Measurements from ENCODE around the gene SLC13A5. TPM values are rescaled to one million over a fixed set of nuclear protein-coding genes. Genes with fewer than 3 reads are reported as not detected.

SLC13A5 gene
- total RNA-seq, 4 donors from 2014 or later: 0.61 to 2.8 TPM; not detected in 2

DNA sequence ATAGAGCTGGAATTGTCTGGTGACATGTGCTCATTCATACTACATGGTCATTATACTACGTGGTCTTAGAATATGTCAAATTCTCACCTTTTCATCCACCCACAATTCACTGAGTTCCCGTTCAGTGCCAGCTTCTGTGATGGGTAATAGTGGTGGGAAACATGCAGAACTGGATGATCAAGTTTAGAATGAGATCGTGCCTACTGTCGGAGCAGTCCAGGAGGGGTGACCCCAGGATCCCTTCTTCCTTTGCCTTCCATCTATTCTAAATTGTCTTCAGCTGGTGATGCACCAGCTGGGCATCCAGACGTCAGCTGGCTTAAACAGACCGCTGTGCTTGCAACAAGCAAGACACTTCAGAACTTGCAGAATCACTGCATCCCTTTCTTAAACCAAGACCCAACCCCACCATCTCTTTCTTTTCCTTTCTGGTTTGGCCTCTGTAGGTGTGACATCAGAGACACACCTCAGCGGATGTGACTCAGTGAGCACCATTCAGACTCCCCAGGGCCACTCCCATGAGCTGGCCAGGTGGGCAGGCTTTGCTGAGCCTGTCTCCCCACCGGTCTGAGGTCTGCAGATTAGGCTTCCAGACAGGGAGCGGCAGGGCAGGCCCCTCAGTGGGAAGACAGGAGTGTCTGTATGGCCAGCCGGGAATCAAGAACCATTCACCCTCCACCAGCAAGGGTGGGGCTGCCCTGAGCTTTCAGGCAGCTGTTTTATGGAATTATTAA, 43.5 kb downstream of the SLC13A5 start:
- Histone ChIP-seq H3K36me3 (no peaks in the 10 kb centered on the region), H3K9me3 (no peaks in the 10 kb centered on the region), H3K27ac (no peak overlapping the region), H3K27me3 (no peaks in the 10 kb centered on the region), H3K4me1 (no peaks in the 10 kb centered on the region), H3K4me3 (no peak overlapping the region)
- TF ChIP-seq, protein P1, sequence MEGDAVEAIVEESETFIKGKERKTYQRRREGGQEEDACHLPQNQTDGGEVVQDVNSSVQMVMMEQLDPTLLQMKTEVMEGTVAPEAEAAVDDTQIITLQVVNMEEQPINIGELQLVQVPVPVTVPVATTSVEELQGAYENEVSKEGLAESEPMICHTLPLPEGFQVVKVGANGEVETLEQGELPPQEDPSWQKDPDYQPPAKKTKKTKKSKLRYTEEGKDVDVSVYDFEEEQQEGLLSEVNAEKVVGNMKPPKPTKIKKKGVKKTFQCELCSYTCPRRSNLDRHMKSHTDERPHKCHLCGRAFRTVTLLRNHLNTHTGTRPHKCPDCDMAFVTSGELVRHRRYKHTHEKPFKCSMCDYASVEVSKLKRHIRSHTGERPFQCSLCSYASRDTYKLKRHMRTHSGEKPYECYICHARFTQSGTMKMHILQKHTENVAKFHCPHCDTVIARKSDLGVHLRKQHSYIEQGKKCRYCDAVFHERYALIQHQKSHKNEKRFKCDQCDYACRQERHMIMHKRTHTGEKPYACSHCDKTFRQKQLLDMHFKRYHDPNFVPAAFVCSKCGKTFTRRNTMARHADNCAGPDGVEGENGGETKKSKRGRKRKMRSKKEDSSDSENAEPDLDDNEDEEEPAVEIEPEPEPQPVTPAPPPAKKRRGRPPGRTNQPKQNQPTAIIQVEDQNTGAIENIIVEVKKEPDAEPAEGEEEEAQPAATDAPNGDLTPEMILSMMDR (IDR thresholded peaks at IDR 0.05): no peak
- no peak for TF ChIP-seq POLR2A (IDR thresholded peaks at IDR 0.05)
- DNase-seq: no peak
- intact Hi-C loops (cut with DNase I; ENCODE audit: low total_unique reads): no loop called here

DNA sequence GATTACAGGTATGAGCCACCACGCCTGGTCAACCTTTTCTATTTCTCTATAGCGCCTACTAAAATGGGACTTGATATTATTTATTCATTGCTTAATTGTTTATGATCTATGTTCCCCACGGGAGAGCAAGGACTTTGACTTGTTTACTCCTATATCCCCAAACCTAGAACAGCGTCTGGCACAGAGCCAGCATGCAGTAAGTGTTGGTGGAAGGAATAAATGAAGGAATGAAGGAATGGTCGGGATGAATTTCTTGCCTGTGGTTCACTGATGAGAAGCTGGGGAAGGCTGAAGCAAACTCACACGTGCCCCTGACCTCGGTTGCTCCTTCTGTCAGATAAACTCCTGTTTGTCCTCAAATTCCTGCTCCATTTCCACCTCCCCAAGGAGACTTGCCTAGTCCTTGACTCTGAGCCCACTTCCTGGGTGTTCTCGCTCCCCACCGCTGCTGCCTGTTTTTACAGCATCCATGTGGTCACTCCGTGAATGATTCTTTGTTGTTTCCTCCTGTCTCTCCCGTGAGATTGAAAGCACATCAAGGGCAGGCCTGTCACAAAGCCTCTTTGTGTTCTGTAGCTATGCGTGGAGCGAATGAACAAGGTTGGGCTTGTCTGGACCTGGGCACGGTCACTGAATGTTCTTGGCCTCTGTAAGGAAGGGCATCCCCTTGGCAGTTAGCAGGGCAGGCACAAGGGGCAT, 44.3 kb downstream of the SLC13A5 start:
- no peaks in the 10 kb centered on the region for H3K36me3 ChIP-seq
- intact Hi-C loops (cut with DNase I; ENCODE audit: low total_unique reads): no loop called here
- no peaks in the 10 kb centered on the region for H3K4me1 ChIP-seq
- no peaks in the 10 kb centered on the region for H3K9me3 ChIP-seq
- no peak overlapping the region for H3K4me3 ChIP-seq
- H3K27me3 ChIP-seq: no peaks in the 10 kb centered on the region
- TF ChIP-seq, protein P1 (IDR thresholded peaks at IDR 0.05): no peak
- no peak for TF ChIP-seq POLR2A (IDR thresholded peaks at IDR 0.05)
- no peak for DNase-seq
- H3K27ac ChIP-seq: no peak overlapping the region

DNA sequence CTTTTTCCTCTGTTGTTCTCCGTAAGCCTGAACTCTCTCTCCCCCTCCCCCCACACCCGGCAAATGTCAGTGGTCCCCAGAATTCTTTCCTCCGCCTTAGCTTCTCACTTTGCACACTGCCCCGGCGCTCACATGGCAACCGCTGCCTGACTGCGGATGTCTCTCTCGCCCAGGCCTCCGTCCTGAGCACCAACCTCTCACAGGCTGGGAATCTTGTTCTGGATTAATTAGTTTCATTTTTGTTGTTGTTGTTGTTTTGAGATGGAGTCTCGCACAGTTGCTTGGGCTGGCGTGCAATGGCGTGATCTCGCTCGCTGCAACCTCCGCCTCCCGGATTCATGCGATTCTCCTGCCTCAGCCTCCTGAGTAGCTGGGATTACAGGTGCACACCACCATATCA, 45.0 kb downstream of the SLC13A5 start:
- H3K27me3 ChIP-seq: no peaks in the 10 kb centered on the region
- TF ChIP-seq, protein P1 (IDR thresholded peaks at IDR 0.05): no peak
- no peak for TF ChIP-seq POLR2A (IDR thresholded peaks at IDR 0.05)
- no peaks in the 10 kb centered on the region for H3K4me1 ChIP-seq
- no peak overlapping the region for H3K27ac ChIP-seq
- DNase-seq: no peak
- H3K9me3 ChIP-seq: no peaks in the 10 kb centered on the region
- no peaks in the 10 kb centered on the region for H3K36me3 ChIP-seq
- H3K4me3 ChIP-seq: no peak overlapping the region
- intact Hi-C loops (cut with DNase I; ENCODE audit: low total_unique reads): no loop called here

DNA sequence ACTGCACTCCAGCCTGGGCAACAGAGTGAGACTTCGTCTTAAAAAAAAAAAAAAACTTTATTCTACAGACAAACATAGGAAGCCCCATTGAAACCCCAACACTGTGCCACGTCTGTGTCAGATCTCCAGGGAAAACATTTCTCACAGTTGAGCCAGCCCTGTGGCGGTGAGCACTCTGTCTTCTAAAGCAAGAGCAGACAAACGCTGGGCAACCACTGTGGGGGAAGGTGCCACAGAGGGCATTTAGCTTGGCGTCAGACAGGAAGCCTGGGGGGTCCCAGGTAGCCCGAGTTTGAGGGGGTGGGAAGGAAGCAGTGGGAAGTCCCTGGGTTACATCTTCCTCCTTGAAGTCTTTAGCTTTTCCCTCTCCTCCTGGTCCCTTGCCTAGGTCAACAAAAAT, 45.7 kb downstream of the SLC13A5 start:
- Histone ChIP-seq H3K27me3 (no peaks in the 10 kb centered on the region), H3K27ac (no peak overlapping the region), H3K9me3 (no peaks in the 10 kb centered on the region), H3K4me3 (no peak overlapping the region), H3K4me1 (no peaks in the 10 kb centered on the region), H3K36me3 (no peaks in the 10 kb centered on the region)
- TF ChIP-seq, protein P1 (IDR thresholded peaks at IDR 0.05): no peak
- TF ChIP-seq POLR2A (IDR thresholded peaks at IDR 0.05): no peak
- no peak for DNase-seq
- intact Hi-C loops (cut with DNase I; ENCODE audit: low total_unique reads): no loop called here

DNA sequence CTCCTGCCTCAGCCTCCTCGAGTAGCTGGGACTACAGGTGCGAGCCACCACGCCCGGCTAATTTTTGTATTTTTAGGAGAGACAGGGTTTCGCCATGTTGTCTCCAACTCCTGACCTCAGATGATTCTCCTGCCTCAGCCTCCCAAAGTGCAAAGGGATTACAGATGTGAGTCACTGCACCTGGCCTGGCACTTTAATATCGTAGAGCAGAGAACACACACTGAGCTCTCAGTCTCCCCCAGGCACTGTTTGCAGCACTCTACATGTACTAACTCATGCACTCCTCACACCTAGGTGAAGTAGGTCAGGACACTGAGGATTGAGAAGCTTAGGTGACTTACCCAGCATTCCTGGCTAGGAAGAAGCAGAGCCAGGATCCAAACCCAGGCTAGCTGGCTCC, 46.6 kb downstream of the SLC13A5 start:
- Histone ChIP-seq H3K27ac (no peak overlapping the region), H3K27me3 (no peaks in the 10 kb centered on the region), H3K4me3 (no peak overlapping the region), H3K36me3 (no peaks in the 10 kb centered on the region), H3K4me1 (no peaks in the 10 kb centered on the region), H3K9me3 (no peaks in the 10 kb centered on the region)
- TF ChIP-seq, protein P1 (IDR thresholded peaks at IDR 0.05): no peak
- no peak for TF ChIP-seq POLR2A (IDR thresholded peaks at IDR 0.05)
- intact Hi-C loops (cut with DNase I; ENCODE audit: low total_unique reads): no loop called here
- DNase-seq: no peak
